Natural killer cell treated with Interleukin-12 subunit alpha and Interleukin-12 subunit beta and Interleukin-15 and Interleukin-18, amount 100 ng/mL, for 72 hours (primary cell): ENCODE data around the gene PRPH. TPM values are rescaled to one million over a fixed set of nuclear protein-coding genes. Genes with fewer than 3 reads are reported as not detected.
"Not testable (repeated sequence)": the region's sequence is repeated elsewhere in the genome, so short reads cannot be mapped to it uniquely, and the experiment has no call there.

Experiments used
- ATAC-seq, 2 donors: fragments of 150-1000 bp; cut with Tn5 transposase in 1 of 2; sonication (Bioruptor Pico), chemical (Tn5 transposase) in 1 of 2; 2 replicates each; pipeline ENCODE4 v1.10.0; 2021
- DNase-seq: peaks from one replicate; pipeline ENCODE4 v3.0.0; 2022; ENCODE audit warnings: low spot score
- H3K27ac Mint-ChIP-seq, 2 donors: 1 replicate in 1 of 2; 2 replicates in 1 of 2; pipeline ENCODE4 v1.8.0; 2022; ENCODE audit warnings: mixed read lengths in 2 of 2, mild to moderate bottlenecking in 1 of 2, moderate library complexity in 1 of 2
- H3K27me3 Mint-ChIP-seq, 2 donors: 1 replicate in 1 of 2; 2 replicates in 1 of 2; pipeline ENCODE4 v1.8.0; 2022; ENCODE audit warnings: mixed read lengths in 2 of 2
- H3K36me3 Mint-ChIP-seq: one replicate; pipeline ENCODE4 v1.8.0; 2022; ENCODE audit warnings: mixed read lengths
- H3K4me1 Mint-ChIP-seq, 2 donors: 1 replicate in 1 of 2; 2 replicates in 1 of 2; pipeline ENCODE4 v1.8.0; 2022; ENCODE audit warnings: low read depth in 2 of 2, mixed read lengths in 2 of 2, mild to moderate bottlenecking in 1 of 2
- H3K4me3 Mint-ChIP-seq: one replicate; pipeline ENCODE4 v1.8.0; 2022; ENCODE audit warnings: mixed read lengths
- H3K9me3 Mint-ChIP-seq: 2 replicates; pipeline ENCODE4 v1.8.0; 2022; ENCODE audit warnings: mixed read lengths
- total RNA-seq, 2 donors: library from RNA; stranded (reverse); gene quantifications; one replicate each; pipeline ENCODE4 v1.2.3, GENCODE V29; 2022

Gene PRPH
- total RNA-seq, result not detected

DNA sequence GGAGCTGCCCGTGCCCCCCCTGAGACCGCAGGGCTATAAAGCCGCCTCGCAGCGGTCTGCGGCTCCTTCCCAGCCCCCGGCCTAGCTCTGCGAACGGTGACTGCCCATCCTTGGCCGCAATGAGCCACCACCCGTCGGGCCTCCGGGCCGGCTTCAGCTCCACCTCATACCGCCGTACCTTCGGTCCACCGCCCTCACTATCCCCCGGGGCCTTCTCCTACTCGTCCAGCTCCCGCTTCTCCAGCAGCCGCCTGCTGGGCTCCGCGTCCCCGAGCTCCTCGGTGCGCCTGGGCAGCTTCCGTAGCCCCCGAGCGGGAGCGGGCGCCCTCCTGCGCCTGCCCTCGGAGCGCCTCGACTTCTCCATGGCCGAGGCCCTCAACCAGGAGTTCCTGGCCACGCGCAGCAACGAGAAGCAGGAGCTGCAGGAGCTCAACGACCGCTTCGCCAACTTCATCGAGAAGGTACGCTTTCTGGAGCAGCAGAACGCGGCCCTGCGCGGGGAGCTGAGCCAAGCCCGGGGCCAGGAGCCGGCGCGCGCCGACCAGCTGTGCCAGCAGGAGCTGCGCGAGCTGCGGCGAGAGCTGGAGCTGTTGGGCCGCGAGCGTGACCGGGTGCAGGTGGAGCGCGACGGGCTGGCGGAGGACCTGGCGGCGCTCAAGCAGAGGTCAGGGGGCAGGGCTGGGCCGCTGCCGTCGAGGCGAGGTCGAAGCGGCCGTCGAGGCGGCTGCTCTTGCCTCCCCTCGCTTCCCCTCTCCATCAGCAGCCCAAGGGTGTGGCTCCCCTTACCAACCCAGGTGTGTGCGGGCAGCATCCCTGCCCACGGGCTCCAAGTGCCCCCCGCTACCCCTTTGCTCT, at the start of gene PRPH:
Gene PRPH (plus strand): TSS at position 66 of the 855 bp plus-strand sequence. CDS start 54 bp downstream, at position 120.
- no peak for DNase-seq
- no peaks in the 10 kb centered on the region for H3K36me3 Mint-ChIP-seq
- ATAC-seq, result no peak
- no peak within 1 kb of the TSS for H3K4me3 Mint-ChIP-seq
- no peak within 1 kb of the TSS for H3K27ac Mint-ChIP-seq
- peaks cover 25 to 33% of the 10 kb centered on the region in 2 donors for H3K27me3 Mint-ChIP-seq
- H3K4me1 Mint-ChIP-seq, result no peaks in the 10 kb centered on the region
- no peaks in the 10 kb centered on the region for H3K9me3 Mint-ChIP-seq

DNA sequence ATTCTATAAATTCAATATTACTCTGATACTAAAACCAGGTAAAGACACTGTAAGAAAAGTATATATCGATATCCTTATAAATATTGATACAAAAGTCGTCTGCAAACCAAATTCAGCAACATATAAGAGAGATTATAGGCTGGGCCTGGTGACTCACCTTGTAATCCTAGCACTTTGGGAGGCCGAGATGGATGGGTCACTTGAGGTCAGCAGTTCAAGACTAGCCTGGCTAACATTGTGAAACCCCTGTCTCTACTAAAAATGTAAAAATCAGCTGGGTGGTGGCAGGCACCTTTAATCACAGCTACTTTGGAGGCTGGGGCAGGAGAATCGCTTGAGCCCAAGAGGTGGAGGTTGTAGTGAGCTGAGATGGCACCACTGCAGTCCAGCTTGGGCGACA, 43.6 kb upstream of the PRPH start:
- Mint-ChIP-seq H3K36me3 (no peaks in the 10 kb centered on the region), H3K27me3 (no peaks in the 10 kb centered on the region), H3K9me3 (no peaks in the 10 kb centered on the region), H3K4me3 (no peak overlapping the region), H3K4me1 (no peaks in the 10 kb centered on the region), H3K27ac (no peak overlapping the region)
- DNase-seq (no peak), ATAC-seq (no peak)

DNA sequence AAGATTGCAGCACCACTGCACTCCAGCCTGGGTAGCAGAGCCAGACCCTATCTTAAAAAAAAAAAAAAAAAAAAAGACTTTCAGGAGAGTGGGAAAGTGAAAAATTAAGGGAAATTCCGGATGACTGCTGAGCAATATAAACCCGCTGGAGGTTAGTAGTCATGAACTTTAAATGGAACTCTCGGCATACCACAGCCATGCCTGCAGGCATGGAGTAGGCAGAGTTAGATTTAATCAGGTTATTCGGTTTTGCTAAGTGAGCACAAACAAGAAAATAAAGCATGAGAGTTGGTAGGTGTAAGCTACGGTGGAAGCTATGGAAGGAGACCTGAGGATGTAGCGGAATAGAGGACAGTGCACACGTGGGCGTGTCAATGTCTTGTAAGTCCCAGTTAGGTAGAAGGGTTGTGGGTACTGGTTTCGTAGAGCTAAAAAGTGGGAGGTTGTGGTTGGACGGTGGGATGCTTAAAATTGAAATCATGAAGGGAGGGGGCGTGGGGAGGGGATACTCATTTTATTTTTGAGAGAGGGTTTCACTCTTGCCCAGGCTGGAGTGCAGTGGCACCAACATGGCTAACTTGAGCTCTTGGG, 41.8 kb upstream of the PRPH start:
- H3K9me3 Mint-ChIP-seq, result no peaks in the 10 kb centered on the region
- H3K27ac Mint-ChIP-seq, result no peak overlapping the region
- H3K27me3 Mint-ChIP-seq, result no peaks in the 10 kb centered on the region
- no peaks in the 10 kb centered on the region for H3K4me1 Mint-ChIP-seq
- DNase-seq, result no peak
- no peak for ATAC-seq
- H3K4me3 Mint-ChIP-seq, result no peak overlapping the region
- no peaks in the 10 kb centered on the region for H3K36me3 Mint-ChIP-seq

DNA sequence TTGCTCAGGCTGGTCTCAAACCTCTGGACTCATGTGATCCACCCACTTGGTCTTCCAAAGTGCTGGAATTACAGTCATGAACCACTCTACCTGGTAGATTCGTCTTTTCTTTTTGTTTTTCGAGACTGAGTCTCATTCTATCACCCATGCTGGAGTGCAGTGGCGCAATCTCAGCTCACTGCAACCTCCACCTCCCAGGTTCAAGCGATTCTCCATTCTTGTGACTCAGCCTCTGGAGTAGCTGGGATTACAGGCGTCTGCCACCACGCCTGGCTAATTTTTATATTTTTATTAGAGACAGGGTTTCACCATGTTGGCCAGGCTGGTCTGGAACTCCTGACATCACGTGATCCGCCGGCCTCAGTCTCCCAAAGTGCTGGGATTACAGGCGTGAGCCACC, 39.5 kb upstream of the PRPH start:
- H3K4me3 Mint-ChIP-seq, DNase-seq, H3K36me3 Mint-ChIP-seq, H3K27ac Mint-ChIP-seq, H3K4me1 Mint-ChIP-seq, H3K9me3 Mint-ChIP-seq, H3K27me3 Mint-ChIP-seq, ATAC-seq: not testable (repeated sequence)

DNA sequence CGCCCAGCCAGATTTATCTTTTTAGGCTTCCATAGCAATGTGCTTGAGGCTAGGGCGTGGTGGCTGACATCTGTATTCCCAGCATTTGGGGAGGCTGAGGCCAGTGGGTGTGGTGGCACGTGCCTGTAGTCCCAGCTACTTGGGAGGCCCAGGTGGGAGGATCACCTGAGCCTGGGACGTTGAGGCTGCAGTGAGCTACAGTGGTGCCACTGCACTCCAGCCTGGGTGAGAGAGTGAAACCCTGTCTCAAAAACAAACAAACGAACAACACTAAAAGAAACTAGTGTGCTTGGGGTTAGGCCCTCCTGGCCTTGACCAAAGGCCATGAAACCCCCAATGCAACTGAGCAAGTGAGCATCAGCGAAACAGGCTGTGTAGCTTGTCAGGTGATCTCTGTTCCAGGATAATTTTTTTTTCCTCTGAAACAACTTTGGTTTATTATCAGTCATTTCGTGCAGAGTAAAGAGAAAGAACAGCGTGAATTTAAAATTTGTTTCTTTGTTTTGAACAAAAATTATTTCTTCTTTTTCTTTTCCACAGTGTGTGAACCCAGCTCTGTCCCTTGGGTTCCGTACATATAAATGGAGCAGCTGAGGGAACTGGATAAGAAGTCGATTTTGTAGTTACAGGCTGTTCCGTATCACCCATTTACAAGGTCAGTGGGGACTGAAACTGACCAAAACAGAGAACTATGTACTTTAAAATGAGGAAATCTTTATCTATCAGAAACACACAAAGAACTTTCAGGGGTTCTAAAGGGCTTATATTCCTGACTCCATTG, 38.9 kb upstream of the PRPH start:
- H3K36me3 Mint-ChIP-seq, result no peaks in the 10 kb centered on the region
- H3K4me1 Mint-ChIP-seq, result no peaks in the 10 kb centered on the region
- DNase-seq (no peak), ATAC-seq (no peak)
- H3K27me3 Mint-ChIP-seq, result no peaks in the 10 kb centered on the region
- no peak overlapping the region for H3K4me3 Mint-ChIP-seq
- H3K9me3 Mint-ChIP-seq, result no peaks in the 10 kb centered on the region
- no peak overlapping the region for H3K27ac Mint-ChIP-seq

DNA sequence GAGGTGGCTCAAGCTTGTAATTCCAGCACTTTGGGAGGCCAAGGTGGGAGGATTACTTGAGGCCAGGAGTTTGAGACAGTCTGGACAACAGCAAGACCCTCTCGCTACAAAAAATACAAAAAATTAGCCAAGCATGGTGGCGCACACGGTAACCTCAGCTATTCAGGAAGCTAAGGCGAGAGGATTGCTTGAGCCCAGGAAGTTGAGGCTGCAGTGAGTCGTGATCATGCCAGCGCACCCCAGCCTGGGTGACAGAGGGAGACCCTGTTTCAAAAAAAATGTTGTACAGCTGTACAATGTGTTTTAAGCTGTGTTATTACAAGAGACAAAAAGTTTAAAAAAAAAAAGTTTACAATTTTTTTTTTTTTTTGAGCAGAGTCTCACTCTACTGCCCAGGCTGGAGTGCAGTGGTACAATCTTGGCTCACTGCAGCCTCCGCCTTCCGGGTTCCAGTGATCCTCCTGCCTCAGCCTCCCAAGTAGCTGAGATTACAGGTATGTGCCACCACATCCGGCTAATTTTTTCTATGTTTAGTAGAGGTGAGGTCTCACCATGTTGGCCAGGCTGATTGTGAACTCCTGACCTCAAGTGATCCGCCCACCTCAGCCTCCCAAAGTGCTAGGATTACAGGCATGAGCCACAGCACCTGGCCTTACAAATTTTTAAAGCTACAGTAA, 37.3 kb upstream of the PRPH start:
- not testable (repeated sequence) for H3K27ac Mint-ChIP-seq, H3K4me3 Mint-ChIP-seq, H3K4me1 Mint-ChIP-seq, DNase-seq, H3K9me3 Mint-ChIP-seq, H3K27me3 Mint-ChIP-seq, ATAC-seq, H3K36me3 Mint-ChIP-seq

DNA sequence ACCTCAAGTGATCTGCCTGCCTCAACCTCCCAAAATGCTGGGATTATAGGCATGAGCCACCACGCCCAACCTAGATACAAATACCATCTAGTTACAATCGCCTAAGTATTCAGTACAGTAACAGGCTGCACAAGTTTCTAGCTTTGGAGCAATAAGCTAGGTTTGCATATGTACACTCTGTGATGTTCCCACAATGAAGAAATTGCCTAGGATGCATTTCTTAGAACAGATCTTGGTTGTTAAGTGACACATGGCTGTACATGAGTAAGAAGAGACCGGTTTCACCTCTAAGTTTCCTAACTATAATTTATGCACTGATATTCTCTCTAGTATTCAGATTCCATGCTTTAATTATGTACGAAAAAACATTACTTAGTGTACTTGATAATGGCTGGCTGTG, 35.5 kb upstream of the PRPH start:
- DNase-seq, result no peak
- H3K36me3 Mint-ChIP-seq, result no peaks in the 10 kb centered on the region
- ATAC-seq, result no peak
- no peaks in the 10 kb centered on the region for H3K9me3 Mint-ChIP-seq
- peaks cover 8 to 12% of the 10 kb centered on the region in 2 donors for H3K4me1 Mint-ChIP-seq
- no peaks in the 10 kb centered on the region for H3K27me3 Mint-ChIP-seq
- no peak overlapping the region for H3K4me3 Mint-ChIP-seq
- H3K27ac Mint-ChIP-seq, result no peak overlapping the region

DNA sequence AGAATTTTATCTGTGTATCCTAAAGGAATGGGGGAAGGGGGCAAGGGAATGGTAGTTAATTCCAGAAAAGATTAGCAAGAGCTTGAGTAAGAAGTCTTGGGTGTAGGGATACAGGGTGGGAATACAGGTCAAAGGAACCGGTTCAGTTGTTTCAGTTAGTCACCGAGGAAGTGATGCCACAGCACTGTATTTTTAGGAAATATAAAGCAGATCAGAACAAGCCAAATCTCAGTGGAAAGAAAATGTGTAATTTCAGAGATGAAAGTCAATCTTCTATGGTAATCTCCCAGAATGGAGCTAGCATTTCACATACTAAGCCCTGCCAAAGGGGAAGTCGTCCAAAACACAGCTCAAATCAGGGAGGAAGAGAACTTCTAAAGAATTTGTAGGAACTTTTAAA, 34.8 kb upstream of the PRPH start:
- DNase-seq (no peak), ATAC-seq (no peak)
- H3K9me3 Mint-ChIP-seq, result no peaks in the 10 kb centered on the region
- H3K4me3 Mint-ChIP-seq, result no peak overlapping the region
- no peaks in the 10 kb centered on the region for H3K36me3 Mint-ChIP-seq
- H3K27ac Mint-ChIP-seq, result no peak overlapping the region
- H3K27me3 Mint-ChIP-seq, result no peaks in the 10 kb centered on the region
- H3K4me1 Mint-ChIP-seq, result peaks cover 8 to 12% of the 10 kb centered on the region in 2 donors

DNA sequence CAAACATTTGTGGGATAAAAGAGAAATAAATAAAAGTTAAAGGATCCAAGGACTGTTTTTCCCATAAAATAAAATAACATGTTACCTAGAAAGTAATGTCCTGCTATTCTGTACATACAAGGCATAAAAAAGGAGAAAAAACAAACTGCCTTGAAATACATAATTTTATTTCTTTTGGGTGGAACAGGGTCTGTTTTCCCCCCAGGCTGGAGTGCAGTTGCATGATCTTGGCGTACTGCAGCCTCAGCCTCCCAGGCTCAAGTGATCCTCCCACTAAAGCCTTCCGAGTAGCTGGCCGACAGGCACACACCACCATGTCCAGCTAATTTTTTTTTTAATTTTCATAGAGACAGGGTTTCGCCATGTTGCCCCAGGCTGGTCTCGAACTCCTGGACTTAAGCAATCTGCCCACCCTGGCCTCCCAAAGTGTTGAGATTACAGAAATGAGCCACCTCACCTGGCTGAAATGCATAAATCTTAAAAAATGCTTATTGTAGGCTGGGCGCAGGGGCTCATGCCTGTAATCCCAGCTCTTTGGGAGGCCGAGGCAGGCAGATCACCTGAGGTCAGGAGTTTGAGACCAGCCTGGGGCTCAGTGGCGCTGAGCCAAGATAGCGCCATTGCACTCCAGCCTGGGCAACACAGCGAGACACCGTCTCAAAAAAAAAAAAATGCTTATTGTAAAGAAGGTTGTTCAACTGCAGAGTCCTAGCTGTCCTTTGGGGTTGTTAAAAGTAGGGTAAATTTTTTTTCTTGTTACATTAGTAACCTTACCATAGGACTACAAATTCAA, 34.2 kb upstream of the PRPH start:
- H3K27ac Mint-ChIP-seq, result no peak overlapping the region
- no peaks in the 10 kb centered on the region for H3K27me3 Mint-ChIP-seq
- H3K4me1 Mint-ChIP-seq, result peaks cover 8 to 12% of the 10 kb centered on the region in 2 donors

DNA sequence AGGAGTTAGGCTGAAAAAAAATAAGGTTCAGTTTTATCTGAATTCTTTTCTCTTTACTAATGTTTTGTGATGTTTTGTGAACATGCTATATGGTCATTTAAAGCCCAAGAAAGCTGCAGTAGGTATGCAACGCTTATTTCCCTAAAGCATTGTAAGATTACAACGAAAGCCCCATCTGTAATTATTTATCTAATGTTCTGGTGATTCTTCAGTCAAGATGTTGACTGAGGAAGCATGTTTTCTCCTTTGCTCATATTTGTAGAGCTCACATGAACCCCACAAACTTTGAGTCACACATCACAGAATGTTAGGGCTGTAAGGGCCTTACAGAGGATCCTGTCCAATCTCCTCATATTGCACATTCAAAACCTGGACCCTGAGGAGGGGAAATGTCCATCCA, 33.2 kb upstream of the PRPH start:
- Mint-ChIP-seq H3K4me3 (no peak overlapping the region), H3K27ac (no peak overlapping the region), H3K36me3 (peaks cover 4% of the 10 kb centered on the region), H3K4me1 (peaks cover 8 to 12% of the 10 kb centered on the region in 2 donors), H3K9me3 (no peaks in the 10 kb centered on the region), H3K27me3 (no peaks in the 10 kb centered on the region)
- ATAC-seq (no peak), DNase-seq (no peak)

More for the DNA sequence above, 34.2 kb upstream of the PRPH start:
- no peak for DNase-seq
- ATAC-seq, result no peak
- peaks cover 4% of the 10 kb centered on the region for H3K36me3 Mint-ChIP-seq
- H3K4me3 Mint-ChIP-seq, result no peak overlapping the region
- no peaks in the 10 kb centered on the region for H3K9me3 Mint-ChIP-seq

DNA sequence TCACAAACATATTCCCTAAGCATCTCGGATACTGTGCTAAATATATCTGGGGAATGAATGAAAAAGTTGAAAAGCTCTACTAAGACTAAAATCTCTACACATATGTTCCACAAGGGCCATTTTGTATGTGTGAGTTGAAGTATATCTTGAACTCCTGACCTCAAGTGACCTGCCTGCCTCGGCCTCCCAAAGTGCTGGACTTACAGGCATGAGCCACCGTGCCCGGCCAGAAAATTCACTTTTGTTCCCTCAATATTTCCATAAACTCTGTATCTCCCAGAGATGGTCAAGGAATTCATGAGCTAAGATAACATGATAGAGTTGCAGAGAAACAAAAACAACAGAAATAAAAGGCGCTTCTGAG, 31.6 kb upstream of the PRPH start:
- Mint-ChIP-seq H3K4me1 (peaks cover 14% of the 10 kb centered on the region in 2 donors), H3K4me3 (peak overlapping the region; percentile 91), H3K9me3 (no peaks in the 10 kb centered on the region), H3K27ac (peak overlapping the region; percentile 82 to 91), H3K27me3 (no peaks in the 10 kb centered on the region), H3K36me3 (peaks cover 4% of the 10 kb centered on the region)
- DNase-seq (no peak), ATAC-seq (no peak)

DNA sequence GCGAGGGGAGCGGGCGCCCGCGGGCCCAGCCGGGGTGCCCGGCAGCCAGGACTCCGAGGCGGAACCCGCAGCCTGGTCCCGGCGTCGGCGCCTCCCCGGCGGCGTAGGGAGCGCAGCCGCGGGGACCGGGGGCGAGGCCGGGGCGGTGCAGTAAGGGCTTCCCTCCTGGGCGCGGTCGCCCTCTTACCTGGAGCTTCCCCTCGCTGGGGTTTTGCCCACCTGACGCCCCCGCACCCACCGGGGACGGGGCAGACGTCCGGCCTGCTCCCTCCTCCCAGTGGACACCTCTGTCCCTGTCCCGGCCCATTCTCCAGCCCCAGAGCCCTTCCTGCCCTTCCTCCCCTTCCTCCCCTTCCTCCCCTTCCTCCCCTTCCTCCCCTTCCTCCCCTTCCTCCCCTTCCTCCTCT, 30.5 kb upstream of the PRPH start:
- DNase-seq, result no peak
- Mint-ChIP-seq H3K27me3 (no peaks in the 10 kb centered on the region), H3K4me3 (peak overlapping the region; percentile 91), H3K27ac (peak overlapping the region; percentile 82 to 91), H3K9me3 (no peaks in the 10 kb centered on the region), H3K36me3 (peaks cover 4% of the 10 kb centered on the region), H3K4me1 (peaks cover 18 to 19% of the 10 kb centered on the region in 2 donors)
- ATAC-seq, result peak; percentile 61 to 64
